ENCODE results near the gene TNS1.

Gene TNS1

GRCh38 chr2:217808326-217808725 lies 194.5 kb downstream of the TNS1 start:
- DNase-seq (ENCODE audit: low spot score): no peak

DNA sequence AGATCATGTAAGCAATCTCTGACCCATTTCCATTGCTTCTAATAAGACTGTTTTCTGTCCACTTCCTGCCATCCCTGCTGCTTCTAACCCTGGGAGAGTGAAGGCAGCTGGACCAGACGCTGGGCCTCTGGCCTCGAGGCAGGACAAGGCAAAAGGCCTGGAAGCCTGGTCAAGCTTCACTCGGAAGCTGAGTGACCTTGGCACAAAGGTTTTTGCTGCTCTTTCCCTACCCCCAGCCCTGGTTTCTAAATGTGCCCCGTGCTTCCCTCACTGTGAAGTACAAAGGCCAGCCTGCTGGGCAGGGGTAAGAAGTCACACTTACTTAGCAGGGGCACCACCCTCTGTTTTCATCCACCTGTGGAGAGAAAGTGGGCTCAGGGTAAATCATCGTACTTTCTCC lies 195.0 kb downstream of the TNS1 start:
- TF ChIP-seq, protein P1, sequence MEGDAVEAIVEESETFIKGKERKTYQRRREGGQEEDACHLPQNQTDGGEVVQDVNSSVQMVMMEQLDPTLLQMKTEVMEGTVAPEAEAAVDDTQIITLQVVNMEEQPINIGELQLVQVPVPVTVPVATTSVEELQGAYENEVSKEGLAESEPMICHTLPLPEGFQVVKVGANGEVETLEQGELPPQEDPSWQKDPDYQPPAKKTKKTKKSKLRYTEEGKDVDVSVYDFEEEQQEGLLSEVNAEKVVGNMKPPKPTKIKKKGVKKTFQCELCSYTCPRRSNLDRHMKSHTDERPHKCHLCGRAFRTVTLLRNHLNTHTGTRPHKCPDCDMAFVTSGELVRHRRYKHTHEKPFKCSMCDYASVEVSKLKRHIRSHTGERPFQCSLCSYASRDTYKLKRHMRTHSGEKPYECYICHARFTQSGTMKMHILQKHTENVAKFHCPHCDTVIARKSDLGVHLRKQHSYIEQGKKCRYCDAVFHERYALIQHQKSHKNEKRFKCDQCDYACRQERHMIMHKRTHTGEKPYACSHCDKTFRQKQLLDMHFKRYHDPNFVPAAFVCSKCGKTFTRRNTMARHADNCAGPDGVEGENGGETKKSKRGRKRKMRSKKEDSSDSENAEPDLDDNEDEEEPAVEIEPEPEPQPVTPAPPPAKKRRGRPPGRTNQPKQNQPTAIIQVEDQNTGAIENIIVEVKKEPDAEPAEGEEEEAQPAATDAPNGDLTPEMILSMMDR (IDR thresholded peaks at IDR 0.05; ENCODE audit: extremely low read depth, missing control alignments): no peak
- DNase-seq (ENCODE audit: low spot score): no peak

More at GRCh38 chr2:217808326-217808725, 194.5 kb downstream of the TNS1 start:
- TF ChIP-seq, protein P1 (IDR thresholded peaks at IDR 0.05; ENCODE audit: extremely low read depth, missing control alignments): no peak

DNA sequence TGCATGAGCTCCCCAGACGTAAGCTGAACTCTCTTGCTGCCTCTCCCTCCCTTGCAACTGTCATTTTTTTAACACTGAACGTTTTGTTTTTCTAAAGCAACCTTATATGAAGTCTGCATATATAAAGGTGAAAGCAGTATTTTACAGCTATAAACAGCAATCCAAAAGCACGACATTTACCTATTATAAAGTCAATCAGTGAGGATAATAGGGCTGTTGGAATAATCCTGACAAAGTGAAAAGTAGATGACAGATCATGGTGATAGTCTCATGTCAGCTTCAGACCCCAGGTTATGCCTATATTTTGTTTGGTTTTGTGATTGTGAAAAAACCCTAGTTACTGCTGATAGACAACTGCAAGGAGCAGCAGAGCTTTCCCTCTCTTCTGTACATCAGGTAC lies 195.8 kb downstream of the TNS1 start:
- DNase-seq (ENCODE audit: low spot score): no peak

DNA sequence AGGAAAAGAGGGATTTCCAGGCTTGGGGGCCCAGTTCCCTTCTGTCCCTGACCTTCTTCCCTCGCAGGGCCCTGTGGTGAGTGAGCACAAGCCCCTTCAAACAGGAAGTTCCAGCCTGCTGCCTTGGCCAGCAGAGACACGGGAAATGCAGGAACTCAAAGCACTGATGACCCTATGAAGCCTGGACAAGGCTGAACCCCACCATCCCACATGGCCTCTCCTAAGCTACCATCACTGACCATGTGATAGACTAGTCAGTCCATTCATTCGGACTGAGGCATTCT lies 196.4 kb downstream of the TNS1 start:
- DNase-seq (ENCODE audit: low spot score): no peak
- TF ChIP-seq, protein P1 (IDR thresholded peaks at IDR 0.05; ENCODE audit: extremely low read depth, missing control alignments): no peak

More for the DNA sequence above, 195.8 kb downstream of the TNS1 start:
- TF ChIP-seq, protein P1 (IDR thresholded peaks at IDR 0.05; ENCODE audit: extremely low read depth, missing control alignments): no peak

DNA sequence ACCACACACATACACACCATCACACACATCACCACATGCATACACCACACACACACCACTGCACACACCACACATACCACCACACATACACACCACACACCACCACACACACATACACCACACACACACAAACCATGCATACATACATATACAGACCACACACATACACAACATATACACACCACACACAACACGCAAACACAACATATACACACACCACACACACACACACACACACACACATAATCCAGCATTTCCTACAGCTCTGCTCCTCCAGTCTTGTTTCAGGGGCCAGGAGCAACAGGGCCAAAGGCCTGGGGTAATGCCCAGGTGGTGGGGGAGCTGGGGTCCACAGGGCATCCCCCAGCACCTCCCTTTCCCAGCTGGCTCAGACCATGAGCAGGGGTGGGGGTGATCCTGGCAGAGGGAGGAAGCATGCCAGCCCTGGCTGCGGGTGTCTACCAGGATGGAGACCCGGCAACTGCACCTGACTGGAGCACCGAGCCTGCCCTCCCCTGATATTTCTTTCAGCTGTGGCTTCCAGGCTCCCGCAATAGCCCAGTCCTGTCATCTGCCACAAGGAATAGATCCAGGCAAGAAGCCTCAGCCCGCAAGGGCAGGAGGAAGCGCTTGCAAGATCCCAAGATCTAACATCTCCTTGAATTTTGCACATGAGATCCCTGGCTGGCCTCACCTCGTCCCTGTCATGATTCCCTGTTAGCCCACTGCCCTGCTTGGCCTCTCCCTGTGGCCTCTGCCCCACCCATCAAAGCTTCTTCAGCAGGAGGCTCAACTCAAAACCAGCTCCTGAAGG lies 196.9 kb downstream of the TNS1 start:
- no peak for DNase-seq (ENCODE audit: low spot score)
- TF ChIP-seq, protein P1 (IDR thresholded peaks at IDR 0.05; ENCODE audit: extremely low read depth, missing control alignments): no peak

- DNase-seq (ENCODE audit: low spot score): no peak
- TF ChIP-seq, protein P1 (IDR thresholded peaks at IDR 0.05; ENCODE audit: extremely low read depth, missing control alignments): no peak
Observed at GRCh38 chr2:217804791-217805667, 197.8 kb downstream of the TNS1 start.

DNA sequence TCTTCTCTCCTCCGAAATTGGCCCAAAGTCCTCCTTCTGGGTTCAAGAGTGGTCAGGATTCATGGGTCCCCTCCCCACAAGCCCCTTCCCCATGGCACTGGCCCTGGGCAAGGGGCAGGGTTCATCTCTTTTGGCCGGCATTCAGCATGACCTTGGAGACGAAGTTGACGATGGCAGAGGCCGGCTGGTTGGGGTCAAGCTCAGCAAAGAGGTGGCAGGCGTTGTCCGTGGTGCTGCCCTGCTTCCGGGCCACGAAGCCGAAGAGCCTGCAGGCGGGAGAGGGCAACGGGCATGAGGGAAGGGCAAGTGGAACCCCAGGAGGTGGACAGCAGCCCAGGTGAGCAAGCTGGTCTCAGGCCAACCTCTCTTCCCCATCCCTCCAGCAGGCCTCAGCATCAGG lies 198.5 kb downstream of the TNS1 start:
- DNase-seq (ENCODE audit: low spot score): no peak
- TF ChIP-seq, protein P1 (IDR thresholded peaks at IDR 0.05; ENCODE audit: extremely low read depth, missing control alignments): no peak
